Measurements from ENCODE around the gene ABCD1.

Gene ABCD1

GRCh38 chrX:153709726-153710674 is 14.7 kb upstream of the ABCD1 start:
- no peak for TF ChIP-seq CTCF (IDR thresholded peaks at IDR 0.05)

DNA sequence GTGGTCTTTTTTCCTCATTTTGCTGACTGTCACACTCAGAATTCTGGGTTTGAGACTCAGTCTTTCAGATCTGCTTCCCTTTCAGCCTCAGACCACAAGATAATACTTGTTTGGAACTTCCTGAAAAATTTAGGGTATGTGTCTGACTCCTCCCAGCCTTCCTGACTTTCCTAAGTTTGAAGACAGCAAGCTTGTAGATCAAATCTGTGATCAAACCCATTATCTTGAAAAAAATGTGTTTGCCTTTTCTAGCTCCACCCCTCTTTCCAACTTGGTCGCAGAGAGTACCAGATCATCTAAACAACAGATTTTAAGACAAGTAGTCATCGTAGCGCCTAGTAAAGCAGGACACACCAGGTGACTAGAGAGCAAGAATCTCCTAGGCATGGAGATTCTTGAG is 10.4 kb upstream of the ABCD1 start:
- H3K27ac ChIP-seq: no peak overlapping the region
- H3K4me3 ChIP-seq: no peak overlapping the region
- TF ChIP-seq CTCF (IDR thresholded peaks at IDR 0.05): no peak
- DNase-seq (ENCODE audit: low spot score): no peak

More at GRCh38 chrX:153709726-153710674, 14.7 kb upstream of the ABCD1 start:
- no peak overlapping the region for H3K4me3 ChIP-seq
- DNase-seq (ENCODE audit: low spot score): no peak
- no peak overlapping the region for H3K27ac ChIP-seq

DNA sequence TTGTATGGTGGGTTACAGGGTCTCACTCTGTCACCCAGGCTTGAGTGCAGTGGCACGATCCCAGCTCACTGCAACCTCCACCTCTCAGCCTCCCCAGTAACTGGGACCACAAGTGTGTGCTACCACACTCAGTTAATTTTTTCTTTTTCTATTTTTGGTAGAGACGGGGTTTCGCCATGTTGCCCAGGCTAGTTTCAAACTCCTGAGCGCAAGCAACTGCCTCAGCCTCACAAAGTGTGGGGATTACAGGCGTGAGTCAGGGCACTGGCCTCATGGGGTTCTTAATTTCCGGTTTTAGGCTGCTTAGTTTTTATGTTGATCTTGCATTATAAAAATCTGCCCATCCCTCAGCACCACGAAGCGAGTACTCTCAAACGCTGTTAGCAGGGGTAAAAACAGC is 7.2 kb upstream of the ABCD1 start:
- no peak for DNase-seq (ENCODE audit: low spot score)
- Histone ChIP-seq H3K4me3 (no peak overlapping the region), H3K27ac (no peak overlapping the region)
- TF ChIP-seq CTCF (IDR thresholded peaks at IDR 0.05): no peak

GRCh38 chrX:153719238-153719637 is 5.4 kb upstream of the ABCD1 start:
- no peak overlapping the region for H3K27ac ChIP-seq
- no peak overlapping the region for H3K4me3 ChIP-seq
- TF ChIP-seq CTCF (IDR thresholded peaks at IDR 0.05): no peak
- DNase-seq (ENCODE audit: low spot score): no peak

DNA sequence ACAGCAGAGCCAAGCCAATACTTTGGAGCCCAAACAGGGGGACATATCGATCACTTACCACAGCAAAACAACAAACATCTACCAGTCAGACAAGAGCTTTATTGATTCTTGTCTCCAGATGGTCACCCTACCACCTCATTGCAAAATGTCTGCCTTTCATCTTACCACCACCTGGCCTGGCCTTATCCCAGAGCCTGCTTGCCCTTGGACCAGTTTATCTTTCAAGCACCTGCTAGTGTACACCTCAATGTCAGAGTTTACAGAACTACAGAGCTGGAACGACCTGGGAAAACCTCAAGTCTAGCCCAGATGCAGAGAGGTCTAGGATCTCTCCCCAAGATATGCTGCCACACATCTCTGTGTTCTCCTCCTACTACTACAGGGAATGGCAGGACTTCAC is 5.0 kb upstream of the ABCD1 start:
- DNase-seq (ENCODE audit: low spot score): no peak
- Histone ChIP-seq H3K4me3 (no peak overlapping the region), H3K27ac (no peak overlapping the region)
- TF ChIP-seq CTCF (IDR thresholded peaks at IDR 0.05): no peak

- Histone ChIP-seq H3K4me3 (peak overlapping the region; percentile 86), H3K27ac (peak overlapping the region; percentile 80 to 95)
- no peak for DNase-seq (ENCODE audit: low spot score)
- no peak for TF ChIP-seq CTCF (IDR thresholded peaks at IDR 0.05)
These were observed 1.8 kb upstream of the ABCD1 start for GRCh38 chrX:153722704-153723350.

All from coronary artery (tissue), 2 donors.